Astrocyte of the spinal cord (primary cell): ENCODE results near the gene IL1RAPL2.

Experiments used
- DNase-seq: peaks from one replicate; pipeline ENCODE4 v3.0.0; 2011; ENCODE audit warnings: low read depth, low spot score
- H3K4me3 ChIP-seq: 2 replicates; pipeline ENCODE4 v1.5.1; 2011; ENCODE audit warnings: low read depth, mild to moderate bottlenecking, low read length, moderate library complexity
- CTCF ChIP-seq: IDR thresholded peaks from 2 replicates; pipeline ENCODE4 v1.5.1; 2012; ENCODE audit warnings: low read depth, mild to moderate bottlenecking, low read length, inconsistent platforms
- in situ Hi-C: cut with HindIII; loops from 2 replicates; pipeline ENCODE4 v1.10.0; 2017; ENCODE audit warnings: low sequenced_read_pairs

IL1RAPL2 gene

GRCh38 chrX:105645667-105646357, 1079.8 kb downstream of the IL1RAPL2 start:
- no peak overlapping the region for H3K4me3 ChIP-seq
- TF ChIP-seq CTCF = no peak
- peak; percentile 14 for DNase-seq
- in situ Hi-C loops = no loop called here

DNA sequence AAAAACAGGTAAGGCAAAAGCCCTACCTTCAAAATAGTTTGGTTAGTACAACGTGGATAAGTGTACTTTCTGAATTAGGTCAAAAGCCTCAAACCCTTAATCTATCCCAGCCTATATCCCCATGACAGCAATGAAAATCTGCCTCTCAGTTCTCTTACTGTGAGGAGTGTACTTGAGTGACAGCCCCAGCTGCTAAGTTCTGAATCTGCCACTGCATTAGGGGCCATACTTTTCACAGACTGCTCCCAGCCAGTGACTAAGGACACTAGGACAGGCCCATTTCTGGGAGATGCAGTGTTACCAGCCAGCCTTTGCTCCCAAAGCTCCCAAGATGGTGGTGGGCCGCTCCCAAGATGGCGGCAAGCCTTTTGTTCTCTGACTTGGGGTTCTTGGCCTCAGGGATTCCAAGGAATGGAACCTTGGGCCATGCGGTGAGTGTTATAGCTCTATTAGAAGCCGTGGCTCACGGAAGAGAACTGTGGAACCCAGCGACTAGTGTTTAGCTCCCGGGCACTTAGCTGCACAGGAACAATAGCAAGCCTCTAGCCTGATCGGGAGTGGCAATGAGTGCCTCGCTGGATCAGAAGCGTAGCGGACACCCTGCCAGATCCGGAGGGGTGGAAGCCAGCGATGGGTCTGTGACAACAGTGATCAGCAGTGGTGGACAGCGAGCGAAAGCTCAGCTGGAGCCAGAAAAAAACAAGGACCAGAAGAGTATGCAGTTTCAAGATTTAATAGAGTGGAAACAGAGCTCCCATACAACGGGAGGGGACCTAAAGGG, 1080.8 kb downstream of the IL1RAPL2 start:
- no peak for DNase-seq
- in situ Hi-C loops = no loop called here
- no peak for TF ChIP-seq CTCF
- no peak overlapping the region for H3K4me3 ChIP-seq

DNA sequence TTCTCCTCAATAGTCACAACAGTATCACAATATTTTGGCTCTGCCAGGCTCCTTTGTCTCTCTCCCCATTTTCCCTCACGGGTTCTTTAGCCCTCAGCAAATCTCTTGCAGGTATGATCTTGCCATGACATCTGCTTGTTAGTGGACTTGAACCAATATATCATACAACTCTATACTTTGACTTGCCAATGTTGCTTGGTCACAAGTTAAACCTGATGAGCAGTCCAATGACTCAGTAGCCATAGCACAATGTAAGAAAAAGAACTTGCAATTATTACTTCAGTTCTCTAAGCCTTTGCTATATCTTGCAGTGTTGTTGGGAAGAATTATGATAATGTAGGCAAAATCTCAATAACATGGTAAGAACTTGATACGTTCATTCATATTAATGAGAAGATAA, 1081.8 kb downstream of the IL1RAPL2 start:
- H3K4me3 ChIP-seq = no peak overlapping the region
- in situ Hi-C loops = no loop called here
- no peak for DNase-seq
- no peak for TF ChIP-seq CTCF

GRCh38 chrX:105648732-105649131, 1082.7 kb downstream of the IL1RAPL2 start:
- no peak for TF ChIP-seq CTCF
- DNase-seq = no peak
- in situ Hi-C loops = no loop called here

GRCh38 chrX:105650577-105650976, 1084.6 kb downstream of the IL1RAPL2 start:
- in situ Hi-C loops = no loop called here
- no peak overlapping the region for H3K4me3 ChIP-seq
- TF ChIP-seq CTCF = no peak
- no peak for DNase-seq

More at GRCh38 chrX:105648732-105649131, 1082.7 kb downstream of the IL1RAPL2 start:
- H3K4me3 ChIP-seq = no peak overlapping the region

DNA sequence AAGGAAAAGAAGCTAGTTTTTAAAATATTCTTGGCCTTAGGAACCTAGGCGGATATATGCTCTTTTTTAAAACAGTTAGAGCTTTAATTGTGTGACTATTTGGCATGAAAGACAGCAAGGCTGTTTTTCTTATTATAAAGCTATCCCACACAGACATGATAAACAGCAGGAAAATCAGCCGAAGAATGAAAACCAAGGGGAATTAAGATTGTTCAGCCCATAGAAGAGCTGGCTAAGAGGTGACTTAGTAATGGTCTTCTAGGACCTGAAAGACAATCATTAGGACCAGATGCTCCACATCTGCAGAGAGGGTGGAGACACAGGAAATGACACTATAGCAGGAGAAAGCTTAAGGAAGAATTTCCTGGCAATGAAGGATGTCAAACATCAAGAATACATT, 1085.0 kb downstream of the IL1RAPL2 start:
- TF ChIP-seq CTCF = no peak
- in situ Hi-C loops = no loop called here
- H3K4me3 ChIP-seq = no peak overlapping the region
- DNase-seq = no peak
